GM08714 (cell line): Measurements from ENCODE around the gene LTBP2.

ENCODE experiments used
- H3K4me3 ChIP-seq: fragments of 200-500 bp; sonication (Bioruptor generic); 2 replicates; pipeline ENCODE4 v1.5.1; 2014; ENCODE audit warnings: mild to moderate bottlenecking, low read length, inconsistent platforms
- ZNF274 ChIP-seq: IDR thresholded peaks from 2 replicates; pipeline ENCODE4 v1.6.1; 2012; ENCODE audit warnings: mild to moderate bottlenecking, low read depth, low read length

The LTBP2 gene

GRCh38 chr14:74611650-74612349 is at the start of gene LTBP2:
TSS of gene LTBP2 (minus strand) at chr14:74612237. CDS start at chr14:74611944, 293 bp downstream.
- peak within 1 kb of the TSS; percentile 65 for H3K4me3 ChIP-seq
- TF ChIP-seq ZNF274, result no peak

DNA sequence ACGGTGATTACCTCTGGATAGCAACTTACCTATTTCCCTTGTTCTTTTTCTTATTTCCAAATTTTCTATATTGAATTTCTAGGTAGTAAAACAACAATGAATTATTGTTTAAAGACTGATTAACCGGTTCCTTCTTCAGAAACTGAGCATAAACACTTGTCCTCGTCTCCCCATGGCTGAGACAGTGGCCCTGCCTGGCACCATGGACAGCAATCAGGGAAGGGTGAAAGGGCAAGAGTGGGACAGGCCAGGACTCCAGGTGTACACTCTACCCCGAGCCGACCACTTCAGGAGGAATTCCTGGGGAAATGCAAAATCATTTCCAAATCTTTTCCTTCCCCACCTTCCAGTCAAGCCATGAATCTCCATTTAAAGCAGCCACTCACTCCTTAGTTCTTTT is 48.8 kb upstream of the LTBP2 start:
- TF ChIP-seq ZNF274, result no peak
- H3K4me3 ChIP-seq, result no peak overlapping the region

DNA sequence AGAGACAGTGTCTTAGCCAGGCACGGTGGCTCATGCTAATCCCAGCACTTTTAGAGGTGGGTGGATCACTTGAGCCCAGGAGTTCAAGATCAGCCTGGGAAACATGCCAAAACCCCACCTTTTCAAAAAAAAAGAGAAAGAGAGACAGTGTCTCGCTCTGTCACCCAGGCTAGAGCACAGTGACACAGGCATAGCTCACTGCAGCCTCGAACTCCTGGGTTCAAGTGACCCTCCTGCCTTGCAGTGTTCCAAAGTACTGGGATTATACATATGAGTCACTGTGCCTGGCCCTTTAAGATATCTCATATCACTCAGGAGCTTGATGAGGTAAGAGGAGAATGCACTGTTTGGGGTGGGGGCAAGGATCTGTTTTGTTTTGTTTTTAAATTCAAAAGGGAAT is 48.1 kb upstream of the LTBP2 start:
- TF ChIP-seq ZNF274, result no peak
- H3K4me3 ChIP-seq, result no peak overlapping the region

GRCh38 chr14:74658535-74659131 is 46.6 kb upstream of the LTBP2 start:
- H3K4me3 ChIP-seq, result no peak overlapping the region
- TF ChIP-seq ZNF274, result no peak

DNA sequence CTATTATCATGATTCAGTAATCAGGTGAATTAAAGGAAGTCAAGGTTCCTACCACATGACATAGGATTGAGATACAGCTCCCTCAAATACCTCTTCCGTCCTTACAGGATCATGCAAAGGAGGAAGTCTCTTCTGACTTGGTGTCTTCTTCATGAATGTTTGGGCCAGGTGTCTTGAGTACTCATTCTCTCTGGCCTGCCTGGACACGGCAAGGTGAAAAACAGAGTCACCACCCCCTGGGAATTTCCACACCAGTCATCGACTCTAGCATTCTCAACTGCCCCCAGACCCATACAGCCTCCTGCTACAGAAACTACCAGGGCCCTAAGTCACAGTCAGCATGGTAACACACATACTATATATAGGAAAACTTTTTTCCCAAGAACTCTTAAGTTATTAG is 44.9 kb upstream of the LTBP2 start:
- no peak overlapping the region for H3K4me3 ChIP-seq
- TF ChIP-seq ZNF274, result no peak

- TF ChIP-seq ZNF274, result no peak
- no peak overlapping the region for H3K4me3 ChIP-seq
These were observed 43.8 kb upstream of the LTBP2 start for GRCh38 chr14:74655599-74656395.

- no peak for TF ChIP-seq ZNF274
- no peak overlapping the region for H3K4me3 ChIP-seq
These were observed 42.9 kb upstream of the LTBP2 start for GRCh38 chr14:74654931-74655330.

- no peak for TF ChIP-seq ZNF274
These were observed 41.5 kb upstream of the LTBP2 start for GRCh38 chr14:74653386-74654138.

DNA sequence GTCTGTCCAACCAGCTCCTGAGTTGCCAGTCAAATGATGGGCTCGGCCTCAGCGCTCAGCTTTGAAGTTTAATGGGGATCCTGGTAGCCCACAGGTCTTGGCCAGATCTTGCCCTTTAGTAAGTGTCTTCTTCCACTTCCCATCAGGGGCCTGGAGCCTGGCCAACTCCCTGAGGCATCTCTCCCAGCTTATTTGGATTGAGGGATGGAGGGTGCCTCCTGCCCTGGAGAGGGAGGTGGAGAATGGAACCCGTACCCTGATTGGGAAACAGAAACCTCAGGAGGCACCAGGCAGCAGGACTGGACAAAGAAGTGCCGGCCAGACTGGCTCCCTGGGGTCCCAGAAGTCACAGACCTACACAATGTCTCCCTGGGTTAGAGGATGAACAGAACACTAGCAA is 40.5 kb upstream of the LTBP2 start:
- no peak overlapping the region for H3K4me3 ChIP-seq
- TF ChIP-seq ZNF274, result no peak

More at GRCh38 chr14:74653386-74654138, 41.5 kb upstream of the LTBP2 start:
- no peak overlapping the region for H3K4me3 ChIP-seq

GRCh38 chr14:74650927-74651686 is 39.1 kb upstream of the LTBP2 start:
- no peak for TF ChIP-seq ZNF274

DNA sequence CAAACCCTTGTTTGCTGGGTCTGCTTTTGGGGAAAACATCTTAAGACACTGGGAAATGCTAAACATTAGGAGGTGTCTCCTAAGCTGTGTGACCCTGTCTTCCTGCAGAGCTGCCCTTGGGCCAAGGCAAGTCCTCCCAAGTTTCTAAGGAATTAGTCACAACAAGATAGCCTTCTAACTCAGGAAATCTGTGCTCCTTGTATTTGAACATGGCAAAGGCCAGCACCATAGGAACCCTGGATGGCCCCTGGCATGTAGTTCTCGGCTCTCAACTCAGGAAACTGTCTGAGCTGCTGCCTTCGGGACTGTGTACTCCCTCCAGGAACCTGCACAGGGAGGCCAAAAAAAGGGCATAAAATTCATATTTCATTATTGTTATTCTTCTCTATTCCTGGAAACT is 37.6 kb upstream of the LTBP2 start:
- no peak for TF ChIP-seq ZNF274
- H3K4me3 ChIP-seq, result no peak overlapping the region

More at GRCh38 chr14:74650927-74651686, 39.1 kb upstream of the LTBP2 start:
- H3K4me3 ChIP-seq, result no peak overlapping the region

DNA sequence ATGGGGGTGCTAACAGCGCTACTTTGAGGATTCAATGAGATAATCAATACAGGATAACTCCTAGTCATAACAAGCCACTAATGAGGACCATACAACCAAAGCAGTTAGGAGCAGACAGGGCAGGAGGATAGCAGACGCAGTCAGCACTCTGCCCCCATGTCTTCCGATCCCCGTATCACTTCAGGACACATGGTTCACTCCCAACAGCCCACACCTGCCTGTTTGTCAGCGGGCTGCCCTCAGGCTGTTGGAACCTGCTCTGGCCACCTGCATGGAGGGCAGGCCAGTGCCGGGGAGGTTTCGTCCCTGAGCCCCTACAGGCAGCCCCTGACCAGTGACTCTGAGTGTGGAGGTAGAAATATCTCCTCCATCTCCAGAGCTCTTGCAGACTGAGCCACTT is 37.1 kb upstream of the LTBP2 start:
- no peak for TF ChIP-seq ZNF274
- H3K4me3 ChIP-seq, result no peak overlapping the region

DNA sequence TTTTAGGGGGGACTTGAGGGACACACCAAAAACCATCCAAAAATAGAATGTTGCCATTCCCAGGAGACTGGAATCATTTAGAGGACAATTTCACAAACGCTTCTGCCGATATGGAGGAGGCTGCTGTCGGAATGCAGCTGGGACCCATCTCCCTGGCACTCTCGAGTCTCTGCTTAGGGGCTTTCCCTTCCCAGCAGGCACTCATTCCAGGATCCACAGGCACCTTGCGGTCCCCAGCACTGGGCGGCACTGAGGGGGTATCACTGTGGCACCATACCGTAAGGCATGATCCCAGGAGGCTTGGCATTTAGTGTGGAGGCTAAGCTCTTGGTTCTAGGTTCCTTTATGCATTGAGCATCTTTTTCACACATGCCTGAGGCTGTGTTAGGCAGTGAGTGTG is 36.6 kb upstream of the LTBP2 start:
- no peak for TF ChIP-seq ZNF274
- no peak overlapping the region for H3K4me3 ChIP-seq
